IMR-90 (cell line): ENCODE data around the gene ROM1. TPM values are rescaled to one million over a fixed set of nuclear protein-coding genes. Genes with fewer than 3 reads are reported as not detected.

Experiments used
- ATAC-seq: fragments of 200-7000 bp; cut with Tn5 transposase; 2 replicates; pipeline ENCODE4 v1.9.1; 2020; ENCODE audit warnings: low read depth, mild to moderate bottlenecking, moderate library complexity
- BruUV-seq: library from RNA; stranded (reverse); fragments of 400-500 nt; replicated peaks from 2 replicates; lab custom pipeline; 2021; lab: Mats Ljungman, UMichigan
- CTCF ChIA-PET: fragments of 300-600 bp; formaldehyde crosslinking; extraction: SDS; loops from one replicate; lab custom pipeline; 2021; ENCODE audit warnings: antibody characterized with exemption; lab: Yijun Ruan, JAX
- POLR2A ChIA-PET: fragments of 300-600 bp; sonication (Branson Sonifier 250); formaldehyde crosslinking; loops from one replicate; lab custom pipeline; 2022; ENCODE audit warnings: antibody characterized with exemption; ENCODE audit not compliant: unreplicated experiment; lab: Charles Lee
- DNase-seq: peaks from one replicate; pipeline ENCODE4 v3.0.0; 2013
- H2AFZ ChIP-seq: replicated peaks from 2 replicates; pipeline ENCODE3; 2013; ENCODE audit warnings: low read length, mild to moderate bottlenecking; ENCODE audit not compliant: poor library complexity
- H2AK5ac ChIP-seq: 2 replicates; pipeline ENCODE4 v1.6.1; 2013; ENCODE audit warnings: low read depth, low read length, inconsistent platforms
- H2AK9ac ChIP-seq: replicated peaks from 2 replicates; pipeline ENCODE3; 2013; ENCODE audit warnings: mild to moderate bottlenecking, low read depth, low read length, moderate library complexity; ENCODE audit not compliant: poor library complexity
- H2BK120ac ChIP-seq: 2 replicates; pipeline ENCODE4 v1.6.1; 2013; ENCODE audit warnings: low read depth, low read length, inconsistent platforms
- H2BK15ac ChIP-seq: 3 replicates; pipeline ENCODE4 v1.6.1; 2013; ENCODE audit warnings: low read depth, low read length, inconsistent platforms
- H2BK20ac ChIP-seq: 2 replicates; pipeline ENCODE4 v1.6.1; 2013; ENCODE audit warnings: low read depth, mild to moderate bottlenecking, inconsistent platforms, low read length, moderate library complexity
- H2BK5ac ChIP-seq: 2 replicates; pipeline ENCODE4 v1.6.1; 2013; ENCODE audit warnings: mild to moderate bottlenecking, low read depth, low read length, inconsistent platforms; ENCODE audit not compliant: poor library complexity, severe bottlenecking
- H3K14ac ChIP-seq: replicated peaks from 2 replicates; pipeline ENCODE4 v1.6.1; 2013; ENCODE audit warnings: low read depth, low read length, inconsistent platforms
- H3K18ac ChIP-seq: 2 replicates; pipeline ENCODE4 v1.6.1; 2013; ENCODE audit warnings: low read depth, low read length, control low read depth
- H3K23ac ChIP-seq: 2 replicates; pipeline ENCODE4 v1.6.1; 2013; ENCODE audit warnings: low read depth, low read length, inconsistent platforms
- H3K27ac ChIP-seq: 2 replicates; pipeline ENCODE4 v1.5.1; 2013; ENCODE audit warnings: mild to moderate bottlenecking, control low read depth, low read length; ENCODE audit not compliant: insufficient read depth
- H3K27me3 ChIP-seq: 2 replicates; pipeline ENCODE4 v1.6.1; 2013; ENCODE audit warnings: low read length; ENCODE audit not compliant: control insufficient read depth, insufficient read depth
- H3K36me3 ChIP-seq: 2 replicates; pipeline ENCODE4 v1.6.1; 2013; ENCODE audit warnings: low read length, mixed read lengths; ENCODE audit not compliant: control insufficient read depth, insufficient read depth
- H3K4ac ChIP-seq: 2 replicates; pipeline ENCODE4 v1.6.1; 2013; ENCODE audit warnings: low read depth, low read length, inconsistent platforms
- H3K4me1 ChIP-seq: 2 replicates; pipeline ENCODE4 v1.6.1; 2013; ENCODE audit warnings: low read length, mixed read lengths; ENCODE audit not compliant: control insufficient read depth, insufficient read depth
- H3K4me2 ChIP-seq: 2 replicates; pipeline ENCODE4 v1.6.1; 2013; ENCODE audit warnings: low read depth, mild to moderate bottlenecking, control low read depth, low read length, moderate library complexity
- H3K4me3 ChIP-seq: 2 replicates; pipeline ENCODE4 v1.5.1; 2013; ENCODE audit warnings: low read depth, mild to moderate bottlenecking, control low read depth, low read length, moderate library complexity; ENCODE audit not compliant: insufficient read depth
- H3K56ac ChIP-seq: 2 replicates; pipeline ENCODE4 v1.6.1; 2013; ENCODE audit warnings: low read length, inconsistent platforms; ENCODE audit not compliant: insufficient read depth; ENCODE audit errors: extremely low read depth
- H3K79me1 ChIP-seq, 2 experiments: 2 replicates each; pipeline ENCODE4 v1.6.1; 2013; ENCODE audit warnings: low read length in 2 of 2, inconsistent platforms in 1 of 2, low read depth in 1 of 2
- H3K9ac ChIP-seq: 2 replicates; pipeline ENCODE4 v1.6.1; 2013; ENCODE audit warnings: low read depth, low read length, control low read depth
- H3K9me1 ChIP-seq: 2 replicates; pipeline ENCODE4 v1.6.1; 2013; ENCODE audit warnings: low read length, inconsistent platforms; ENCODE audit not compliant: insufficient read depth
- H3K9me3 ChIP-seq: 2 replicates; pipeline ENCODE4 v1.6.1; 2013; ENCODE audit warnings: low read length; ENCODE audit not compliant: control insufficient read depth, insufficient read depth
- H4K20me1 ChIP-seq: 2 replicates; pipeline ENCODE4 v1.6.1; 2013; ENCODE audit warnings: low read length, inconsistent platforms; ENCODE audit not compliant: insufficient read depth
- H4K5ac ChIP-seq: 2 replicates; pipeline ENCODE4 v1.6.1; 2013; ENCODE audit warnings: mild to moderate bottlenecking, low read depth, low read length, control low read depth
- H4K8ac ChIP-seq, 2 experiments: 2 replicates each; pipeline ENCODE4 v1.6.1; 2013; ENCODE audit warnings: low read depth in 2 of 2, low read length in 2 of 2, control low read depth in 1 of 2, inconsistent platforms in 1 of 2
- H4K91ac ChIP-seq: 2 replicates; pipeline ENCODE4 v1.6.1; 2013; ENCODE audit warnings: low read depth, low read length, inconsistent platforms; ENCODE audit not compliant: insufficient read depth
- FOS ChIP-seq: fragments of 150-350 bp; IDR thresholded peaks from 2 replicates; pipeline ENCODE4 v1.6.1; 2016; ENCODE audit warnings: low read depth, low read length
- NFE2L2 ChIP-seq: fragments of 150-350 bp; IDR thresholded peaks from 2 replicates; pipeline ENCODE4 v1.6.1; 2016; ENCODE audit warnings: low read depth, mild to moderate bottlenecking, low read length
- RCOR1 ChIP-seq: IDR thresholded peaks from 2 replicates; pipeline ENCODE4 v1.6.1; 2012; ENCODE audit warnings: mild to moderate bottlenecking, low read length, improper control_type of control experiment; ENCODE audit not compliant: insufficient replicate concordance
- RFX5 ChIP-seq: IDR thresholded peaks from 2 replicates; pipeline ENCODE4 v1.8.0; 2012; ENCODE audit warnings: low read depth, mild to moderate bottlenecking, low read length, moderate library complexity
- WGBS, 2 experiments: methylation state at CpG; one replicate each; pipeline versions ENCODE4 v1.1.5 to v1.1.7; 2013; ENCODE audit warnings: missing lambda C conversion rate in 2 of 2; ENCODE audit not compliant: insufficient read length in 1 of 2; ENCODE audit errors: extremely low coverage in 2 of 2; 5-methylcytosine and 5-hydroxymethylcytosine counted together
- dilution Hi-C: fragments of 300-500 bp; cut with HindIII; formaldehyde crosslinking; loops from one replicate; pipeline ENCODE4 v1.14.3; 2018; ENCODE audit warnings: low sequenced_read_pairs; ENCODE audit not compliant: unreplicated experiment
- in situ Hi-C: fragments of 300-500 bp; cut with MboI; formaldehyde crosslinking; loops from 3 replicates; pipeline ENCODE4 v1.14.3; 2019; ENCODE audit warnings: low sequenced_read_pairs, inconsistent platforms, mixed read lengths
- intact Hi-C: fragments of 100-400 bp; cut with micrococcal nuclease; formaldehyde crosslinking; loops from 2 replicates; pipeline ENCODE4 v1.10.0; 2022
- polyA plus RNA-seq, 3 experiments: library from polyadenylated mRNA; depleted of rRNA; stranded (reverse); fragments of >200 nt; gene quantifications; 2 replicates each; pipeline ENCODE4 v1.2.3, GENCODE V29; 2012; ENCODE audit warnings: low replicate concordance in 1 of 3
- total RNA-seq: library from RNA; depleted of rRNA; stranded (reverse); fragments of >200 nt; gene quantifications from 2 replicates; pipeline ENCODE4 v1.2.3, GENCODE V29; 2012
- TF ChIP-seq, protein P1 (sequence below): fragments of 150-350 bp; IDR thresholded peaks from 2 replicates; pipeline ENCODE4 v1.6.1; 2016; ENCODE audit warnings: low read depth, mild to moderate bottlenecking, low read length, moderate library complexity, borderline replicate concordance
- TF ChIP-seq, protein P2 (sequence below): fragments of 150-350 bp; IDR thresholded peaks from 2 replicates; pipeline ENCODE4 v1.6.1; 2017; ENCODE audit warnings: mild to moderate bottlenecking, antibody characterized with exemption, low read length, low read depth
- TF ChIP-seq, protein P3 (sequence below): conservative IDR thresholded peaks from 2 replicates; pipeline ENCODE4 v1.5.1; 2012; ENCODE audit warnings: mild to moderate bottlenecking, low read depth, low read length, improper control_type of control experiment

The ROM1 gene
- total and polyA plus RNA-seq, 2 of the 4 experiments (the other 2 are of a cell fraction) = 2.2 to 2.5 TPM

DNA sequence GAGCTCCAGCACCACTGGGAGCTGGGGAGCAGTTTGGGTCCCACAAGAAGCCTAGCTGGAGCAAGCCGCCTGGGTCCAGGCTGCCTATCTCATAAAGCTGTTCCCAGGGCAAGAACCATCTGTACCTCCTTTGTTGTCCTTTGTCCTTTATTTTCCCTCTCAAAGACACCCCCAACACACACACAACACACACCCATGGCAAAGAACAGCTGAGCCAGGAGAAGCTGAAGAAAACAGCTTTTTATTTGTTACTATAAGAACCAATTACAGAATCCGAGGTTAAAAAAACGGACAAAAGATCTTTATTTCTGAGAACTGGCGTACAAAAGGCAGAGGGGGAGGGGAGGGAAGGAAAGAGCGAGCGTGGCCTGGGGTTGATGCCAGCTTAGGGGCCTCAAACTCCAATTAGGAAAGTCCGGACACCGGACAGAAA, 20.1 kb upstream of the ROM1 start:
- peaks cover 6% of the 10 kb centered on the region for H3K4me1 ChIP-seq
- H2AK9ac ChIP-seq = no peak overlapping the region
- H3K79me1 ChIP-seq = peaks cover 19 to 45% of the 10 kb centered on the region in 2 experiments
- no peak overlapping the region for H3K18ac ChIP-seq
- H2BK20ac ChIP-seq = no peak overlapping the region
- in situ Hi-C loops = no loop called here
- H2BK120ac ChIP-seq = no peak overlapping the region
- dilution Hi-C loops = no loop called here
- no peak overlapping the region for H2BK15ac ChIP-seq
- 0 out of 2 replicates have a peak, but pooled peaks cover 4% of the 10 kb centered on the region for H3K9me1 ChIP-seq
- no peak overlapping the region for H3K27ac ChIP-seq
- H2AFZ ChIP-seq = no peak overlapping the region
- DNase-seq = no peak
- TF ChIP-seq, protein P1, sequence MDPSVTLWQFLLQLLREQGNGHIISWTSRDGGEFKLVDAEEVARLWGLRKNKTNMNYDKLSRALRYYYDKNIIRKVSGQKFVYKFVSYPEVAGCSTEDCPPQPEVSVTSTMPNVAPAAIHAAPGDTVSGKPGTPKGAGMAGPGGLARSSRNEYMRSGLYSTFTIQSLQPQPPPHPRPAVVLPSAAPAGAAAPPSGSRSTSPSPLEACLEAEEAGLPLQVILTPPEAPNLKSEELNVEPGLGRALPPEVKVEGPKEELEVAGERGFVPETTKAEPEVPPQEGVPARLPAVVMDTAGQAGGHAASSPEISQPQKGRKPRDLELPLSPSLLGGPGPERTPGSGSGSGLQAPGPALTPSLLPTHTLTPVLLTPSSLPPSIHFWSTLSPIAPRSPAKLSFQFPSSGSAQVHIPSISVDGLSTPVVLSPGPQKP = no peak
- TF ChIP-seq NFE2L2 (no peak), RFX5 (no peak), FOS (no peak), RCOR1 (no peak)
- TF ChIP-seq, protein P2, sequence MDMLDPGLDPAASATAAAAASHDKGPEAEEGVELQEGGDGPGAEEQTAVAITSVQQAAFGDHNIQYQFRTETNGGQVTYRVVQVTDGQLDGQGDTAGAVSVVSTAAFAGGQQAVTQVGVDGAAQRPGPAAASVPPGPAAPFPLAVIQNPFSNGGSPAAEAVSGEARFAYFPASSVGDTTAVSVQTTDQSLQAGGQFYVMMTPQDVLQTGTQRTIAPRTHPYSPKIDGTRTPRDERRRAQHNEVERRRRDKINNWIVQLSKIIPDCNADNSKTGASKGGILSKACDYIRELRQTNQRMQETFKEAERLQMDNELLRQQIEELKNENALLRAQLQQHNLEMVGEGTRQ = no peak
- TF ChIP-seq, protein P3, sequence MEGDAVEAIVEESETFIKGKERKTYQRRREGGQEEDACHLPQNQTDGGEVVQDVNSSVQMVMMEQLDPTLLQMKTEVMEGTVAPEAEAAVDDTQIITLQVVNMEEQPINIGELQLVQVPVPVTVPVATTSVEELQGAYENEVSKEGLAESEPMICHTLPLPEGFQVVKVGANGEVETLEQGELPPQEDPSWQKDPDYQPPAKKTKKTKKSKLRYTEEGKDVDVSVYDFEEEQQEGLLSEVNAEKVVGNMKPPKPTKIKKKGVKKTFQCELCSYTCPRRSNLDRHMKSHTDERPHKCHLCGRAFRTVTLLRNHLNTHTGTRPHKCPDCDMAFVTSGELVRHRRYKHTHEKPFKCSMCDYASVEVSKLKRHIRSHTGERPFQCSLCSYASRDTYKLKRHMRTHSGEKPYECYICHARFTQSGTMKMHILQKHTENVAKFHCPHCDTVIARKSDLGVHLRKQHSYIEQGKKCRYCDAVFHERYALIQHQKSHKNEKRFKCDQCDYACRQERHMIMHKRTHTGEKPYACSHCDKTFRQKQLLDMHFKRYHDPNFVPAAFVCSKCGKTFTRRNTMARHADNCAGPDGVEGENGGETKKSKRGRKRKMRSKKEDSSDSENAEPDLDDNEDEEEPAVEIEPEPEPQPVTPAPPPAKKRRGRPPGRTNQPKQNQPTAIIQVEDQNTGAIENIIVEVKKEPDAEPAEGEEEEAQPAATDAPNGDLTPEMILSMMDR = no peak
- no peak for ATAC-seq
- no peak overlapping the region for H4K5ac ChIP-seq
- BruUV-seq = no TSS peak
- ChIA-PET POLR2A (interaction anchor here (0.5 kb wide), 1 partner anchor 30 kb away, joined by 5 read pairs; no protein-coding TSS in a partner anchor), CTCF (interaction anchor here (0.6 kb wide), 2 partner anchors 24 to 264 kb away, joined by 3 read pairs; no protein-coding TSS in a partner anchor)
- H3K4me3 ChIP-seq = no peak overlapping the region
- WGBS, 2 experiments = no CpG with 5 or more reads among the region's 8 CpGs
- no peak overlapping the region for H2BK5ac ChIP-seq
- H3K14ac ChIP-seq = no peak overlapping the region
- intact Hi-C loops = loop anchor here (10.0 kb wide), 1 partner anchor 102 kb away; no protein-coding TSS in a partner anchor
- no peaks in the 10 kb centered on the region for H3K27me3 ChIP-seq
- no peak overlapping the region for H2AK5ac ChIP-seq
- no peaks in the 10 kb centered on the region for H3K9me3 ChIP-seq
- peaks cover 47% of the 10 kb centered on the region for H3K36me3 ChIP-seq
- peaks cover 5% of the 10 kb centered on the region; the same call in 1 of the 2 replicates for H4K20me1 ChIP-seq
- no peak overlapping the region for H4K91ac ChIP-seq
- H3K56ac ChIP-seq = no peak overlapping the region
- no peak overlapping the region for H3K23ac ChIP-seq
- H3K4me2 ChIP-seq = no peak overlapping the region
- no peak overlapping the region for H3K4ac ChIP-seq
- H4K8ac ChIP-seq = no peak overlapping the region
- H3K9ac ChIP-seq = no peak overlapping the region
